Measurements from ENCODE around the gene NPLOC4. TPM values are rescaled to one million over a fixed set of nuclear protein-coding genes. Genes with fewer than 3 reads are reported as not detected.

The NPLOC4 gene
- total RNA-seq, 1 experiment from 2014 or later, result 83.9 TPM

GRCh38 chr17:81549031-81549557 is 87.8 kb downstream of the NPLOC4 start:
- DNase-seq (ENCODE audit: unreplicated experiment), result no peak
- H3K27ac Mint-ChIP-seq (ENCODE audit: low read depth, unreplicated experiment), result no peak overlapping the region
- peaks cover 33% of the 10 kb centered on the region for H3K36me3 Mint-ChIP-seq (ENCODE audit: insufficient read depth, unreplicated experiment)
- no peak for TF ChIP-seq CTCF (IDR thresholded peaks at IDR 0.05; ENCODE audit: unreplicated experiment)
- intact Hi-C loops (cut with micrococcal nuclease), result no loop called here
- CTCF ChIA-PET, result interaction anchor here (0.6 to 1.2 kb wide), 2 partner anchors 52 to 87 kb away, joined by 3 to 4 read pairs; no protein-coding TSS in a partner anchor
- H3K4me3 Mint-ChIP-seq (ENCODE audit: unreplicated experiment), result no peak overlapping the region
- peaks cover 6% of the 10 kb centered on the region for H3K4me1 Mint-ChIP-seq (ENCODE audit: insufficient read depth, unreplicated experiment)
- BruUV-seq (replicated peaks), result no TSS peak
- POLR2A ChIA-PET, result no interaction called here
- H3K9me3 Mint-ChIP-seq (ENCODE audit: unreplicated experiment), result no peaks in the 10 kb centered on the region
- H3K27me3 Mint-ChIP-seq (ENCODE audit: insufficient read depth, unreplicated experiment), result no peaks in the 10 kb centered on the region

- no peak overlapping the region for H3K4me3 Mint-ChIP-seq (ENCODE audit: unreplicated experiment)
- ChIA-PET CTCF (interaction anchor here (1.1 kb wide), 1 partner anchor 39 kb away, joined by 3 read pairs; no protein-coding TSS in a partner anchor), POLR2A (interaction anchor here (1.1 kb wide), 1 partner anchor 14 kb away, joined by 3 read pairs; no protein-coding TSS in a partner anchor)
- intact Hi-C loops (cut with micrococcal nuclease), result no loop called here
- no peak overlapping the region for H3K27ac Mint-ChIP-seq (ENCODE audit: low read depth, unreplicated experiment)
- no peak for TF ChIP-seq CTCF (IDR thresholded peaks at IDR 0.05; ENCODE audit: unreplicated experiment)
- no TSS peak for BruUV-seq (replicated peaks)
- H3K27me3 Mint-ChIP-seq (ENCODE audit: insufficient read depth, unreplicated experiment), result no peaks in the 10 kb centered on the region
- H3K9me3 Mint-ChIP-seq (ENCODE audit: unreplicated experiment), result no peaks in the 10 kb centered on the region
- no peak for DNase-seq (ENCODE audit: unreplicated experiment)
- peaks cover 30% of the 10 kb centered on the region for H3K36me3 Mint-ChIP-seq (ENCODE audit: insufficient read depth, unreplicated experiment)
- peaks cover 6% of the 10 kb centered on the region for H3K4me1 Mint-ChIP-seq (ENCODE audit: insufficient read depth, unreplicated experiment)
These were observed 89.3 kb downstream of the NPLOC4 start for GRCh38 chr17:81547614-81547982.

GRCh38 chr17:81546906-81547613 is 89.9 kb downstream of the NPLOC4 start:
- H3K4me1 Mint-ChIP-seq (ENCODE audit: insufficient read depth, unreplicated experiment), result peaks cover 6% of the 10 kb centered on the region
- no peak for TF ChIP-seq CTCF (IDR thresholded peaks at IDR 0.05; ENCODE audit: unreplicated experiment)
- intact Hi-C loops (cut with micrococcal nuclease), result no loop called here
- no TSS peak for BruUV-seq (replicated peaks)
- peaks cover 34% of the 10 kb centered on the region for H3K36me3 Mint-ChIP-seq (ENCODE audit: insufficient read depth, unreplicated experiment)
- POLR2A ChIA-PET, result interaction anchor here (1.1 kb wide), 1 partner anchor 13 kb away, joined by 3 read pairs; no protein-coding TSS in a partner anchor
- H3K9me3 Mint-ChIP-seq (ENCODE audit: unreplicated experiment), result no peaks in the 10 kb centered on the region
- CTCF ChIA-PET, result interaction anchor here (0.7 to 1.1 kb wide), 2 partner anchors 38 to 94 kb away, joined by 3 read pairs; no protein-coding TSS in a partner anchor
- H3K27ac Mint-ChIP-seq (ENCODE audit: low read depth, unreplicated experiment), result no peak overlapping the region
- no peak overlapping the region for H3K4me3 Mint-ChIP-seq (ENCODE audit: unreplicated experiment)
- H3K27me3 Mint-ChIP-seq (ENCODE audit: insufficient read depth, unreplicated experiment), result no peaks in the 10 kb centered on the region
- DNase-seq (ENCODE audit: unreplicated experiment), result no peak

GRCh38 chr17:81545160-81545949 is 91.6 kb downstream of the NPLOC4 start:
- H3K4me1 Mint-ChIP-seq (ENCODE audit: insufficient read depth, unreplicated experiment), result no peaks in the 10 kb centered on the region
- TF ChIP-seq CTCF (IDR thresholded peaks at IDR 0.05; ENCODE audit: unreplicated experiment), result no peak
- H3K27ac Mint-ChIP-seq (ENCODE audit: low read depth, unreplicated experiment), result no peak overlapping the region
- ChIA-PET POLR2A (no interaction called here), CTCF (interaction anchor here (0.6 to 0.7 kb wide), 2 partner anchors 22 to 291 kb away, joined by 3 to 4 read pairs; no protein-coding TSS in a partner anchor)
- no TSS peak for BruUV-seq (replicated peaks)
- intact Hi-C loops (cut with micrococcal nuclease), result no loop called here
- no peak overlapping the region for H3K4me3 Mint-ChIP-seq (ENCODE audit: unreplicated experiment)
- H3K36me3 Mint-ChIP-seq (ENCODE audit: insufficient read depth, unreplicated experiment), result peaks cover 30% of the 10 kb centered on the region
- no peaks in the 10 kb centered on the region for H3K27me3 Mint-ChIP-seq (ENCODE audit: insufficient read depth, unreplicated experiment)
- DNase-seq (ENCODE audit: unreplicated experiment), result no peak
- no peaks in the 10 kb centered on the region for H3K9me3 Mint-ChIP-seq (ENCODE audit: unreplicated experiment)
